Karpas-422 (cell line): ENCODE measurements around the gene NAB1. TPM values are rescaled to one million over a fixed set of nuclear protein-coding genes. Genes with fewer than 3 reads are reported as not detected.

Experiments
- DNase-seq: peaks from one replicate; pipeline ENCODE4 v3.0.0-alpha.2; 2015
- H2AFZ ChIP-seq: fragments of 200-600 bp; sonication (generic); 2 replicates; pipeline ENCODE4 v1.6.1; 2014; ENCODE audit warnings: antibody characterized with exemption, low read length, mixed read lengths
- H3K27ac ChIP-seq: fragments of 200-600 bp; sonication (generic); 2 replicates; pipeline ENCODE4 v1.5.1; 2014; ENCODE audit warnings: mild to moderate bottlenecking, low read length, moderate library complexity
- H3K27me3 ChIP-seq: fragments of 200-600 bp; sonication (generic); 2 replicates; pipeline ENCODE4 v1.6.1; 2014; ENCODE audit warnings: low read length, mixed read lengths
- H3K36me3 ChIP-seq: fragments of 200-600 bp; sonication (generic); 2 replicates; pipeline ENCODE4 v1.6.1; 2014; ENCODE audit warnings: low read length, mixed read lengths; ENCODE audit not compliant: insufficient read depth
- H3K4me1 ChIP-seq: fragments of 200-600 bp; sonication (generic); 2 replicates; pipeline ENCODE4 v1.6.1; 2014; ENCODE audit warnings: mild to moderate bottlenecking, low read length, mixed read lengths
- H3K4me2 ChIP-seq: fragments of 200-600 bp; sonication (generic); 2 replicates; pipeline ENCODE4 v1.6.1; 2014; ENCODE audit warnings: low read length, low read depth, mild to moderate bottlenecking; ENCODE audit not compliant: poor library complexity, severe bottlenecking
- H3K4me3 ChIP-seq: fragments of 200-600 bp; sonication (generic); 2 replicates; pipeline ENCODE4 v1.5.1; 2014; ENCODE audit warnings: mild to moderate bottlenecking, antibody characterized with exemption, low read length, mixed read lengths
- H3K79me2 ChIP-seq: fragments of 200-600 bp; sonication (generic); 2 replicates; pipeline ENCODE4 v1.6.1; 2014; ENCODE audit warnings: mild to moderate bottlenecking, low read length, mixed read lengths
- H3K9ac ChIP-seq: fragments of 200-600 bp; sonication (generic); 2 replicates; pipeline ENCODE4 v1.6.0; 2014; ENCODE audit warnings: low read length
- H3K9me2 ChIP-seq: fragments of 200-600 bp; sonication (generic), shearing (Covaris generic); replicated peaks from 2 replicates; pipeline ENCODE4 v1.6.0; 2014; ENCODE audit warnings: mild to moderate bottlenecking, low read length, moderate library complexity; ENCODE audit not compliant: insufficient read depth
- H3K9me3 ChIP-seq: fragments of 300-700, 200-600 bp; sonication (generic); 2 replicates; pipeline ENCODE4 v1.6.1; 2014; ENCODE audit warnings: low read length, mixed read lengths
- H4K20me1 ChIP-seq: fragments of 200-600 bp; sonication (generic); 2 replicates; pipeline ENCODE4 v1.6.1; 2014; ENCODE audit warnings: mild to moderate bottlenecking, antibody characterized with exemption, low read length, low read depth; ENCODE audit not compliant: insufficient read depth
- total RNA-seq: library from RNA; depleted of rRNA; stranded (reverse); fragments of >200 nt; shearing (Covaris generic); gene quantifications from 2 replicates; pipeline ENCODE4 v1.2.3, GENCODE V29; 2014; ENCODE audit warnings: low replicate concordance

NAB1 gene
- total RNA-seq, 1 experiment from 2014 or later, result 19.6 TPM

DNA sequence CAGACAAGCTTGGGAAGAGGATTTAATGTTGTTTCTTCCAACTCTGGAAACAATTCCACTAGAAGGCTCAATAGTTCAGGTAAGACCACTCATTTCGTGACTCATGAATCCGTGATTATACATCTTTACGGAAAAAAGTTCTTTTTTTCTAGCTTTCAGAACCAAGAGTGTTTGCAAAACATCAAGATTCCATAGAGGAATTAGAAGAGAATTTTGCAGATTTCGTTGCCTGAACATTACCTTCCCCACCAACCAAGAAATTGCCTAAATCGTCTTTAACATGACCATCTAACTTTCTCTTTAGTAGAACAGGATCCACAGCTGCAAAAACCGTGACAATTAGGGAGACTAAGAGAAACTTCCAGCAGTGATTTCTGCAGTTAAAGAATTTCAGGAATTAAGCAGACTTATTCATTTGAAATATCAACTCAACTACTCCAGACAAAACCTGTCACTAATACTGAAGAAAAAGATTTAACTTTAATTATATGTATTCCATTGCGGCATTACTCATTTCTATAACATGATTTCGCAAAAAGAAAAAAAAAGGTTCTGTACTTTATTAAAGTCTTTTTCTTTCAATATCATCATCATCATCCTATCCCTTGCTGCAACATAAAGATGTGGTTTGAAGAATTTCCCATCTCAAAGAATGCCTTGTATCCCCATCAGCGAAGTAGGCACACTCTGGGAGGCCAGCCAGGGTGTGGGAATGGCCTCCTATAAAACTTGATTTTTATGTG lies 1.9 kb upstream of the NAB1 start:
- Histone ChIP-seq H3K27ac (no peak overlapping the region), H2AFZ (no peak overlapping the region), H3K9me2 (no peaks in the 10 kb centered on the region), H3K9me3 (no peaks in the 10 kb centered on the region), H4K20me1 (no peaks in the 10 kb centered on the region), H3K4me3 (no peak overlapping the region), H3K79me2 (peaks cover 6% of the 10 kb centered on the region; the same call in 1 of the 2 replicates), H3K36me3 (no peaks in the 10 kb centered on the region), H3K4me1 (peaks cover 18% of the 10 kb centered on the region), H3K9ac (no peak overlapping the region), H3K4me2 (no peak overlapping the region), H3K27me3 (no peaks in the 10 kb centered on the region)
- no peak for DNase-seq

DNA sequence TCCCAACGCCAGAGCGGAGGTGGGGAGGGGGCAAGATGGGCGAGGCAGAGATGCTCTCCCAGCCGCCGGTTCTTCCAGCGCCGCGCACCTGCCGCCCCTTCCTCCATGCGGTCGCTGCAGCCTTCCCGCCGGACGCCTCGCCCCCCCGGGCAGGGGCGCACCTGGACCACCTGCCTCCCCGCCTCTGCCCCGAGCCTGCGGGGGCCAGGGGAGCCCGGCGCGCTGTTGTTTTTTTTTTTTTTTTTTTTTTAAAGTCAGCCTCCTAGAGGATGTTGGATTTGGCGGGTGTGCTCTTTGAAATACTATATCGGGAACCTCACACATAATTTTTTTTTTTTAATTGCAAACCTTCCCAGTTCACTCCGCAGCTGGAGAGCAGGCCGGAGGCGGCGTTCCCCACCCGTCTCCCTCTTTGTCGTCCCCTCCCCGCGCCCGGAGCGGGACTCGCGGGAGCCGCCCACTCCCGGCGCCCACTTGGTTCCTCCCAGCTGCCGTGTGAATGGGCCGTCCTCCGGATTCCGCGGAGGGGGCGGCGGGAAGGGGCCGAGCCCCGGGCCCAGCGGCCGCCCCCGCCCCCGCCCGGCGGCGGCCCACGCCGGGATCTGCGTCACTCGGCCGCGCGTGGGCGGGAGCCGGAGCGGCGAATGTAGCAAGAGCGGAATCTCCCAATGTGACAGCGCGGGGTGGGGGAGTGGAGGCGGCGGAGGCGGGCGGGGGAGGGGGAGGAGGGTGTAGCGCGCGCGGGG lies 421 bp upstream of the NAB1 start:
- peak overlapping the region; percentile 45; the same call in 1 of the 2 replicates for H2AFZ ChIP-seq
- H3K4me3 ChIP-seq, result peak overlapping the region; percentile 69

DNA sequence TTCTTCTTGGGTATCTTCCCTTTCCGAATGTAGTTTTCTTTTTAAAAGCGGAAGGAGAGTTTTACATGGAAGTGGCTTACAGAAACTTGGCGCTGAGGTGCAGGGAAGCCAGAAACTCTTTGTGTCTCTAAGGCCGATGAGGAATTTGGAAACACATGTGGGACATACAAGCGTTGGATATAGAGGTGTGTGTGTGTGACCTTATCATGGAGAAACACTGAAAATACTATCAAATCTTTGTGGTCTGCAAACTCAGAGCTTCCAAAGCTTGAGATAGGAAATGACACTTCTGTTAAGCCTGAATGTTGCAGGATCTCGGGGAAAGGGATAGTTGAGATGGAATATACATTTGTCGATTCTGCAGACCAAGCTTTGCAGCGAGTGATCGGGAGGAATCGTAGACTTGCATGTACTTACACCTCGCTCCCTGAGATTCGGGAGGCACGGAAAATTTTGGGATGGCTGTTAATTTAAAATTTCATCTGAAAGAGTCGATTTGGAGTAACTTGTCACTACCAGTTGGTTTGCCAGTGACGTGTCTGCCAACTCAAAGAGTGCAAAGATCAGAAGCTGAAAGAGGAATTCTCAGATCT lies 1.0 kb downstream of the NAB1 start:
- peak; percentile 63 for DNase-seq
- Histone ChIP-seq H2AFZ (peak overlapping the region; percentile 92), H3K9me2 (no peaks in the 10 kb centered on the region), H3K79me2 (peaks cover 6% of the 10 kb centered on the region; the same call in 1 of the 2 replicates), H3K9ac (peak overlapping the region; percentile 79), H4K20me1 (no peaks in the 10 kb centered on the region), H3K36me3 (no peaks in the 10 kb centered on the region), H3K4me3 (peak overlapping the region; percentile 86), H3K27me3 (no peaks in the 10 kb centered on the region), H3K4me1 (peaks cover 18% of the 10 kb centered on the region), H3K27ac (no peak overlapping the region), H3K4me2 (peak overlapping the region; percentile 86), H3K9me3 (no peaks in the 10 kb centered on the region)

More for the DNA sequence above, 421 bp upstream of the NAB1 start:
- no peaks in the 10 kb centered on the region for H3K36me3 ChIP-seq
- no peak overlapping the region for H3K27ac ChIP-seq
- no peaks in the 10 kb centered on the region for H4K20me1 ChIP-seq
- H3K9ac ChIP-seq, result peak overlapping the region; percentile 60
- no peaks in the 10 kb centered on the region for H3K9me3 ChIP-seq
- peaks cover 6% of the 10 kb centered on the region; the same call in 1 of the 2 replicates for H3K79me2 ChIP-seq
- peak; percentile 76 for DNase-seq
- H3K9me2 ChIP-seq, result no peaks in the 10 kb centered on the region
- H3K4me1 ChIP-seq, result peaks cover 18% of the 10 kb centered on the region
- H3K4me2 ChIP-seq, result peak overlapping the region; percentile 86
- H3K27me3 ChIP-seq, result no peaks in the 10 kb centered on the region

DNA sequence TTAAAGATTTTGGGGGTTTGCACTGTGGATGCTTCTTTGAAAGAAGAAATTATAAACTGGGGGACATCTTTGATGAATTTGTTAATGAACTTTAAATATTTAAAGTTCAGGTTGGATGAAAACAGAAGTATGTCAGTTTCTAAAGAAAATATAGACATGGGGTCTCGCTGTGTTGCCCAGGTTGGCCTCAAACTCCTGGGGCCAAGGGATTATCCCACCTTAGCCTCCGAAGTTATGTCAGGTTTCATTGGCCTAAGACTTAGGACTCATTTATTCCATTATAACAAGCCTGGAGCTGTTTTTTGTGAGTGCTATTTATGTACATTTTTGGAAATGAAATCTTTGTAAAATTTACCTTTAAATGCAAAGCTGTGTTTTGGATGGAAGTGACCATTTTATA lies 2.5 kb downstream of the NAB1 start:
- Histone ChIP-seq H2AFZ (no peak overlapping the region), H3K27ac (no peak overlapping the region), H3K9me3 (no peaks in the 10 kb centered on the region), H4K20me1 (no peaks in the 10 kb centered on the region), H3K4me1 (peaks cover 18% of the 10 kb centered on the region), H3K79me2 (peaks cover 6% of the 10 kb centered on the region; the same call in 1 of the 2 replicates), H3K4me2 (no peak overlapping the region), H3K9me2 (no peaks in the 10 kb centered on the region), H3K36me3 (no peaks in the 10 kb centered on the region), H3K27me3 (no peaks in the 10 kb centered on the region), H3K9ac (no peak overlapping the region), H3K4me3 (no peak overlapping the region)
- DNase-seq, result no peak

DNA sequence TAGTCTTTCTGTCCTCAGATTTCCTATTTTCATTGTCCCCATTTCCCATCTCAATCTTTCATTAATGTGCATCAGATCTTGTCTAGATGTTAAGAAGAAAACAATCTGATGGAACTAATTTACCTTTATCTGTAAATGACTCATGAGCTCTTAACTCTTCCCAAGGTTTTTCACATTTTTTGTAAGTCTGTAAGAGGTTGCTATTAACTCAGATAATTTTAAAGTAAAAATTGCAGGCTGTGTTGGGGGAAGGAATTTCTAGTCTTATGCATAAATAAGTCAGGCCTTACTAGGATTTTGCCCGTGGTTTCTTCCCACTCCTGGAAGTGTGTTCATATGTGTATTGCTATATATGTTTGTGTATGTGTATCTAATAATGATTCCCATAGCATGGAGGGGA lies 4.3 kb downstream of the NAB1 start:
- Histone ChIP-seq H3K9me2 (no peaks in the 10 kb centered on the region), H2AFZ (no peak overlapping the region), H3K27ac (no peak overlapping the region), H3K4me3 (no peak overlapping the region), H3K9me3 (no peaks in the 10 kb centered on the region), H3K4me1 (peaks cover 22% of the 10 kb centered on the region), H3K9ac (no peak overlapping the region), H4K20me1 (no peaks in the 10 kb centered on the region), H3K36me3 (no peaks in the 10 kb centered on the region), H3K4me2 (no peak overlapping the region), H3K79me2 (peaks cover 13% of the 10 kb centered on the region; the same call in 1 of the 2 replicates), H3K27me3 (no peaks in the 10 kb centered on the region)
- DNase-seq, result no peak

DNA sequence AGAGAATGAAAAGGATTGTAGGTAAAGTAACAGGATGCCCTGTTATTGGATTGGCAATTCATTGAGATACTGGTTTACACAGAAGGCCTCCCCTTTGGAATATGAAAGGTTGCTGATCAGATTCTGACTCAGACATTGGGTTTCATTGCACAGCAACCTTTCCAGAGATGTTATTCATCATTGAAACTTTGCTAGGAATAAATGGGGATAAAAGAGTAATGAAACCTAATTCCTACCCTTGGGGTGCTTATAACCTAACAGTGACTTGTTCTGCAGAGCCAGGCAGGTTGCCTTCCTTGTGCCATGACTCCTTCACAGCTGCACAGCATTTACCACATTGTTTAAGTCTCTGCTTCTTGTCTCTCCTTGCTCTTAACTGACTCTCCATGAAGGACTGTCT lies 5.0 kb downstream of the NAB1 start:
- Histone ChIP-seq H3K36me3 (no peaks in the 10 kb centered on the region), H2AFZ (no peak overlapping the region), H3K9me2 (no peaks in the 10 kb centered on the region), H3K9me3 (no peaks in the 10 kb centered on the region), H3K4me3 (no peak overlapping the region), H3K4me1 (peaks cover 19% of the 10 kb centered on the region), H3K79me2 (peaks cover 14% of the 10 kb centered on the region; the same call in 1 of the 2 replicates), H4K20me1 (no peaks in the 10 kb centered on the region), H3K9ac (no peak overlapping the region), H3K27ac (no peak overlapping the region), H3K4me2 (no peak overlapping the region), H3K27me3 (no peaks in the 10 kb centered on the region)
- DNase-seq, result no peak

DNA sequence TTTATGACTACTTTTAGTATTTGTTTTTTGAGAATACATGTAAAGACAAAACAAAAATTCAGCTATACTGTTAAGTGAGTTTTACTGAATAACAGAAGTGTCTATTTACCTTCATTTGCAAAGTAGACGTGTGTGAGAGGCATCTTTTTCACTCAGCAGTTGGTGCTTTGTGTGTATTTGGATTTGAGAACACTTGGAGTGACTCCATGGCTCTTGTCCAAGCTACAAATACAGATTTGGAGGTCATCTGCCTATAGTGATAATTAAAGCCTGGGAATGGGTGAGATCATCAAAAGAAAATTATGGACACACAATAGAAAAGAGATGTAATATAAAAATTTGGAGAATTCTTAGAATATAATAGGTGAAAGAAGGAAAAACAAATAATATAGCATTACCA lies 6.2 kb downstream of the NAB1 start:
- H3K36me3 ChIP-seq, result no peaks in the 10 kb centered on the region
- H4K20me1 ChIP-seq, result no peaks in the 10 kb centered on the region
- H3K9me3 ChIP-seq, result no peaks in the 10 kb centered on the region
- H3K27me3 ChIP-seq, result no peaks in the 10 kb centered on the region
- H3K27ac ChIP-seq, result no peak overlapping the region
- H3K9ac ChIP-seq, result no peak overlapping the region
- peaks cover 14% of the 10 kb centered on the region for H3K4me1 ChIP-seq
- no peaks in the 10 kb centered on the region for H3K9me2 ChIP-seq
- H3K79me2 ChIP-seq, result peaks cover 11% of the 10 kb centered on the region; the same call in 1 of the 2 replicates
- no peak overlapping the region for H2AFZ ChIP-seq
- H3K4me3 ChIP-seq, result no peak overlapping the region
- no peak for DNase-seq
- H3K4me2 ChIP-seq, result no peak overlapping the region

DNA sequence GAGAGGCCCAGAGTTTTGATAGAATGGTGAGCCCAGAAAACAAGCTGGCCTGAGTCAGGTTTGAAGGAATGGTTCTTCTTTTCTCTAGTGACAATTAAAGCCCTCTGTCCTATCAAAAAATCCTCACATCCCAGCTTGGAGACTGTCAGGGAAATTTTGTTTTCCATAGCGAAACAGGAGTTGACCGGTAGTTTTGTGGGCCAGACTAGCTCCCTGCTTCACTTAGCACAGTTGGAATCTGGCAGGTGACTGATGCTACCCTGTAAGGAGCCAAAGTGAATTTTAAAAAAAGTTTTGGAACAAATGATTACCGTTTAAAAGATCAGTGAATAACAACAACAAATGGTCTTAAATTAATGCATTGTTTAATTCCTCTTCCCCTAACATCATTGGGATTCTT lies 6.7 kb downstream of the NAB1 start:
- H3K4me3 ChIP-seq, result no peak overlapping the region
- H3K4me1 ChIP-seq, result peaks cover 10% of the 10 kb centered on the region
- no peaks in the 10 kb centered on the region for H3K9me2 ChIP-seq
- H3K9me3 ChIP-seq, result no peaks in the 10 kb centered on the region
- no peak for DNase-seq
- no peak overlapping the region for H3K9ac ChIP-seq
- no peaks in the 10 kb centered on the region for H3K36me3 ChIP-seq
- H3K27me3 ChIP-seq, result no peaks in the 10 kb centered on the region
- no peak overlapping the region for H3K4me2 ChIP-seq
- H4K20me1 ChIP-seq, result no peaks in the 10 kb centered on the region
- no peak overlapping the region for H2AFZ ChIP-seq
- H3K79me2 ChIP-seq, result peaks cover 11% of the 10 kb centered on the region; the same call in 1 of the 2 replicates
- H3K27ac ChIP-seq, result no peak overlapping the region
